Activated CD4-positive, alpha-beta T cell treated with anti-CD3 and anti-CD28 coated beads for 24 hours (primary cell): ENCODE results near the gene BBX.
"Not testable (repeated sequence)": the region's sequence is repeated elsewhere in the genome, so short reads cannot be mapped to it uniquely, and the experiment has no call there.

ENCODE experiments used
- DNase-seq, 2 donors: peaks; one replicate each; pipeline ENCODE4 v3.0.0-alpha.2; 2020; ENCODE audit warnings: low read depth in 2 of 2

The BBX gene

GRCh38 chr3:107683447-107683846 is 160.7 kb downstream of the BBX start:
- DNase-seq: no peak

GRCh38 chr3:107684431-107684925 is 161.7 kb downstream of the BBX start:
- DNase-seq: no peak

- DNase-seq: no peak
Measured at GRCh38 chr3:107685383-107685782, 162.6 kb downstream of the BBX start.

GRCh38 chr3:107687056-107687581 is 164.4 kb downstream of the BBX start:
- no peak for DNase-seq

GRCh38 chr3:107689355-107689754 is 166.6 kb downstream of the BBX start:
- DNase-seq: no peak

GRCh38 chr3:107690522-107691138 is 167.9 kb downstream of the BBX start:
- peak in 1 of 2 donors; percentile 12 for DNase-seq

- DNase-seq: not testable (repeated sequence)
Measured at GRCh38 chr3:107691984-107692383, 169.2 kb downstream of the BBX start.

GRCh38 chr3:107697348-107697747 is 174.6 kb downstream of the BBX start:
- not testable (repeated sequence) for DNase-seq

- DNase-seq: not testable (repeated sequence)
Measured at GRCh38 chr3:107697855-107698254, 175.1 kb downstream of the BBX start.

GRCh38 chr3:107699682-107700081 is 176.9 kb downstream of the BBX start:
- DNase-seq: no peak

GRCh38 chr3:107701299-107701698 is 178.5 kb downstream of the BBX start:
- DNase-seq: no peak

GRCh38 chr3:107704477-107704876 is 181.7 kb downstream of the BBX start:
- DNase-seq: no peak

GRCh38 chr3:107705046-107705445 is 182.3 kb downstream of the BBX start:
- no peak for DNase-seq

GRCh38 chr3:107710851-107711250 is 188.1 kb downstream of the BBX start:
- DNase-seq: no peak

GRCh38 chr3:107716734-107717133 is 194.0 kb downstream of the BBX start:
- DNase-seq: no peak

GRCh38 chr3:107718547-107718946 is 195.8 kb downstream of the BBX start:
- no peak for DNase-seq

- no peak for DNase-seq
Measured at GRCh38 chr3:107727102-107727501, 204.3 kb downstream of the BBX start.

- DNase-seq: no peak
Measured at GRCh38 chr3:107729686-107730085, 206.9 kb downstream of the BBX start.

- DNase-seq: no peak
Measured at GRCh38 chr3:107734317-107734716, 211.6 kb downstream of the BBX start.

GRCh38 chr3:107737914-107738313 is 215.2 kb downstream of the BBX start:
- no peak for DNase-seq

- DNase-seq: no peak
Measured at GRCh38 chr3:107738486-107739183, 215.9 kb downstream of the BBX start.

GRCh38 chr3:107739227-107739626 is 216.5 kb downstream of the BBX start:
- no peak for DNase-seq
